ENCODE results near the gene EID3.

Gene EID3

DNA sequence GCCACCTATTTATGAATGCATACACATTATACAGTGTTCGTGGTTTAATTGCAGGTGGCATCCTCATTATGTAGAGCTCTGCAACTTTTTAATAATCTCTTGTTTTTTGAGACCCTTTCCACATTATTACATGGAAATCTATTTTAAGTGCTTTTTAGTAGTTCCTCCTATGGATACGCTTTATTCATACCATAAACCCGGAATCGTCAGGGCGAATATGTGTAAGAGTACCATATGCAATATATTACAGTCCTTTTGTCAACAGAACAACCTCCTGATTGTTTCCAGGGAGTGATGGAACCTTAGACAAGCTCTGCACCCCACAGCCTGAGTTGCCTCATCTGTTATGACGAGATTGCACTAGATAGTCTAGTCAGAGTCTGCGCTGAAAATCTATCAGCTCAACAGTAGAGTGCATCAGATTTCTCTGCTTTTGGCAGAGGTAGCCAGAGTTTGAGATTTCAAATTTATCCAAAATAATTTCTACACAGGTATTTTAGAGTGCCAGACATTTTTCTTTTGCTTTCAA, 33.6 kb downstream of the EID3 start:
- Histone ChIP-seq H3K27ac (ENCODE audit: low read depth, low read length) (no peak overlapping the region), H2AFZ (ENCODE audit: low read depth, low read length, severe bottlenecking) (no peak overlapping the region), H3K9me2 (replicated peaks; ENCODE audit: insufficient read depth, low read length) (no peaks in the 10 kb centered on the region), H3K79me2 (ENCODE audit: insufficient read depth, low read length) (no peaks in the 10 kb centered on the region), H3F3A (ENCODE audit: insufficient read depth) (peaks cover under 1% of the 10 kb centered on the region; the same call in 1 of the 2 replicates), H3K9me3 (ENCODE audit: insufficient read depth, low read length) (no peaks in the 10 kb centered on the region), H3K27me3 (ENCODE audit: low read length) (no peaks in the 10 kb centered on the region), H4K20me1 (ENCODE audit: low read depth, low read length) (no peaks in the 10 kb centered on the region), H3K36me3 (ENCODE audit: low read length) (peaks cover 50% of the 10 kb centered on the region), H3K4me3 (ENCODE audit: insufficient read depth, low read length, poor library complexity, severe bottlenecking) (no peak overlapping the region), H3K4me2 (ENCODE audit: low read depth, low read length, poor library complexity, severe bottlenecking) (no peak overlapping the region), H3K9ac (ENCODE audit: low read length) (no peak overlapping the region)
- TF ChIP-seq EZH2phosphoT487 (conservative IDR thresholded peaks at IDR 0.05; ENCODE audit: low read length) = no peak
- TF ChIP-seq, protein P1, sequence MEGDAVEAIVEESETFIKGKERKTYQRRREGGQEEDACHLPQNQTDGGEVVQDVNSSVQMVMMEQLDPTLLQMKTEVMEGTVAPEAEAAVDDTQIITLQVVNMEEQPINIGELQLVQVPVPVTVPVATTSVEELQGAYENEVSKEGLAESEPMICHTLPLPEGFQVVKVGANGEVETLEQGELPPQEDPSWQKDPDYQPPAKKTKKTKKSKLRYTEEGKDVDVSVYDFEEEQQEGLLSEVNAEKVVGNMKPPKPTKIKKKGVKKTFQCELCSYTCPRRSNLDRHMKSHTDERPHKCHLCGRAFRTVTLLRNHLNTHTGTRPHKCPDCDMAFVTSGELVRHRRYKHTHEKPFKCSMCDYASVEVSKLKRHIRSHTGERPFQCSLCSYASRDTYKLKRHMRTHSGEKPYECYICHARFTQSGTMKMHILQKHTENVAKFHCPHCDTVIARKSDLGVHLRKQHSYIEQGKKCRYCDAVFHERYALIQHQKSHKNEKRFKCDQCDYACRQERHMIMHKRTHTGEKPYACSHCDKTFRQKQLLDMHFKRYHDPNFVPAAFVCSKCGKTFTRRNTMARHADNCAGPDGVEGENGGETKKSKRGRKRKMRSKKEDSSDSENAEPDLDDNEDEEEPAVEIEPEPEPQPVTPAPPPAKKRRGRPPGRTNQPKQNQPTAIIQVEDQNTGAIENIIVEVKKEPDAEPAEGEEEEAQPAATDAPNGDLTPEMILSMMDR (IDR thresholded peaks at IDR 0.05; ENCODE audit: insufficient read depth, low read length, poor library complexity, severe bottlenecking) = no peak

DNA sequence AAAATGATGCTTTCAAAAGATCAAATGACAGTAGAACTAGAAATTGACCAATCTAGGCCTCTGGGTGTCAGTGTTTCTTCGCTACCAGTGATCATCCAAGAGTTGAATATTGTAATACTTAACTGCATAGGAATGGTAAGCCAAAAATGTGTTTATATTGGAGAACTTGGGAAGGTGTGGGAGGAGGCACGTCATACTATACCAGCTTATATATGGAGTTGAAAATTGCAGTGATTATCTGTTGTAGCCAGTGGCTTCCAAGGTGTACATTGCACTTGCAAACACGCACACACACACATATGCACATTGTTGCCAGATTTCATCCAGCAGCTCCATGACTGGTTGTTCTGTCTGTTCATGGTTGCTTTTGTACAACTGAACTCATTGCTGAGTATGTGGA, 36.1 kb downstream of the EID3 start:
- Histone ChIP-seq H2AFZ (ENCODE audit: low read depth, low read length, severe bottlenecking) (no peak overlapping the region), H3K79me2 (ENCODE audit: insufficient read depth, low read length) (no peaks in the 10 kb centered on the region), H3K4me2 (ENCODE audit: low read depth, low read length, poor library complexity, severe bottlenecking) (no peak overlapping the region), H4K20me1 (ENCODE audit: low read depth, low read length) (no peaks in the 10 kb centered on the region), H3F3A (ENCODE audit: insufficient read depth) (no peaks in the 10 kb centered on the region), H3K9ac (ENCODE audit: low read length) (no peak overlapping the region), H3K9me2 (replicated peaks; ENCODE audit: insufficient read depth, low read length) (no peaks in the 10 kb centered on the region), H3K27ac (ENCODE audit: low read depth, low read length) (no peak overlapping the region), H3K36me3 (ENCODE audit: low read length) (peaks cover 38% of the 10 kb centered on the region), H3K4me3 (ENCODE audit: insufficient read depth, low read length, poor library complexity, severe bottlenecking) (no peak overlapping the region), H3K9me3 (ENCODE audit: insufficient read depth, low read length) (no peaks in the 10 kb centered on the region), H3K27me3 (ENCODE audit: low read length) (no peaks in the 10 kb centered on the region)
- no peak for TF ChIP-seq EZH2phosphoT487 (conservative IDR thresholded peaks at IDR 0.05; ENCODE audit: low read length)
- TF ChIP-seq, protein P1 (IDR thresholded peaks at IDR 0.05; ENCODE audit: insufficient read depth, low read length, poor library complexity, severe bottlenecking) = no peak

DNA sequence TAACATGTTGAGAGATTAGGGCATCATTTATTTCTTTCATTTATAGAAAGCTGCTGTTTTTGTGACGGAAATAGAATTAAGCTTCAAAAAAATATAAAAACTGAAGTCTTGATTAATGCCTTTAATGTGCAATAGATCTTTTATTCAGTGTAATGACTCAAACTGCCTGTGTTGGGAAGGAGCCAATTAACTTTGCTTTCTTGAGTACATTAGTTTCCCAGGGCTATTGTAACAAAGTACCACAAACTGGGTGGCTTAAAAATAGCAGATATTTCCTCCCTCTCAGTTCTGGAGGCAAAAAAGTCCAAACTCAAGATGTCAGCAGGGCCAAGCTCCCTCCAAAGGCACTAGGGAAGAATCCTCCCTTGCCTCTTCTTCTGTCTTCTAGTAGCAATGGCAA, 36.6 kb downstream of the EID3 start:
- Histone ChIP-seq H2AFZ (ENCODE audit: low read depth, low read length, severe bottlenecking) (no peak overlapping the region), H3K9ac (ENCODE audit: low read length) (no peak overlapping the region), H3K36me3 (ENCODE audit: low read length) (peaks cover 35% of the 10 kb centered on the region), H3K4me3 (ENCODE audit: insufficient read depth, low read length, poor library complexity, severe bottlenecking) (no peak overlapping the region), H3K79me2 (ENCODE audit: insufficient read depth, low read length) (no peaks in the 10 kb centered on the region; the same call in 1 of the 2 replicates), H3F3A (ENCODE audit: insufficient read depth) (no peaks in the 10 kb centered on the region), H3K27ac (ENCODE audit: low read depth, low read length) (no peak overlapping the region), H3K9me3 (ENCODE audit: insufficient read depth, low read length) (no peaks in the 10 kb centered on the region), H4K20me1 (ENCODE audit: low read depth, low read length) (no peaks in the 10 kb centered on the region), H3K27me3 (ENCODE audit: low read length) (no peaks in the 10 kb centered on the region), H3K9me2 (replicated peaks; ENCODE audit: insufficient read depth, low read length) (no peaks in the 10 kb centered on the region), H3K4me2 (ENCODE audit: low read depth, low read length, poor library complexity, severe bottlenecking) (no peak overlapping the region)
- no peak for TF ChIP-seq EZH2phosphoT487 (conservative IDR thresholded peaks at IDR 0.05; ENCODE audit: low read length)
- TF ChIP-seq, protein P1 (IDR thresholded peaks at IDR 0.05; ENCODE audit: insufficient read depth, low read length, poor library complexity, severe bottlenecking) = no peak
